HepG2 (cell line): ENCODE data around the gene NISCH. TPM values are rescaled to one million over a fixed set of nuclear protein-coding genes. Genes with fewer than 3 reads are reported as not detected.

ENCODE experiments used
- ATAC-seq: fragments of 200-7000 bp; cut with Tn5 transposase; 3 replicates; pipeline ENCODE4 v1.9.1; 2020; ENCODE audit warnings: mild to moderate bottlenecking, moderate library complexity
- BruUV-seq: library from RNA; stranded (reverse); fragments of 400-500 nt; replicated peaks from 2 replicates; lab custom pipeline; 2021; lab: Mats Ljungman, UMichigan
- CTCF ChIA-PET: fragments of 300-600 bp; formaldehyde crosslinking; extraction: SDS; loops from one replicate; lab custom pipeline; 2021; ENCODE audit warnings: low total read pairs, inconsistent platforms, low intra/inter-chr PET ratio; lab: Yijun Ruan, JAX
- POLR2A ChIA-PET: fragments of 350-600 bp; sonication (Branson Sonifier 250); formaldehyde crosslinking; loops from one replicate; lab custom pipeline; 2020; ENCODE audit warnings: antibody characterized with exemption, inconsistent platforms; lab: Yijun Ruan, JAX
- DNase-seq: peaks from one replicate; pipeline ENCODE4 v3.0.0-alpha.2; 2015; ENCODE audit warnings: low spot score
- FAIRE-seq: peaks from 3 replicates; lab custom pipeline; 2011; peaks lifted over from hg19 to GRCh38; lab: Jason Lieb, UNC
- H2AFZ ChIP-seq: one replicate; pipeline ENCODE4 v1.6.1; 2011; ENCODE audit warnings: low read length, inconsistent platforms
- H3K27ac ChIP-seq: fragments of 300-600 bp; 3 replicates; pipeline ENCODE4 v1.8.0; 2011; ENCODE audit warnings: mixed run types, mild to moderate bottlenecking, mixed read lengths, low read length, inconsistent platforms; ENCODE audit not compliant: insufficient read depth; ENCODE audit errors: extremely low read length
- H3K27me3 ChIP-seq, 2 experiments: fragments of 200-600 bp in 1 of 2; 2 replicates in 1 of 2; 3 replicates in 1 of 2; pipeline versions ENCODE4 v1.6.0 to v1.8.0; 2011; ENCODE audit warnings: low read length in 2 of 2, mild to moderate bottlenecking in 2 of 2, moderate library complexity in 2 of 2, inconsistent platforms in 1 of 2; ENCODE audit not compliant: insufficient read depth in 2 of 2, control insufficient read depth in 1 of 2
- H3K36me3 ChIP-seq, 2 experiments: fragments of 200-600 bp in 1 of 2; replicated peaks in 1 of 2; 2 replicates in 1 of 2; 3 replicates in 1 of 2; pipeline versions ENCODE4 v1.5.1 to v1.8.0; 2011; ENCODE audit warnings: low read length in 2 of 2, inconsistent platforms in 1 of 2; ENCODE audit not compliant: insufficient read depth in 2 of 2, control insufficient read depth in 1 of 2
- H3K4me1 ChIP-seq: 2 replicates; pipeline ENCODE4 v1.5.1; 2012; ENCODE audit warnings: low read length, inconsistent platforms; ENCODE audit not compliant: insufficient read depth
- H3K4me2 ChIP-seq: 2 replicates; pipeline ENCODE4 v1.6.0; 2011; ENCODE audit warnings: low read depth, low read length, inconsistent platforms
- H3K4me3 ChIP-seq, 3 experiments: fragments of 200-600 bp in 1 of 3; sonication (generic), shearing (Covaris generic) in 1 of 3; replicated peaks in 1 of 3; 2 replicates each; pipeline ENCODE4 v1.5.1; 2011 to 2016; ENCODE audit warnings: low read length in 3 of 3, inconsistent platforms in 2 of 3, low read depth in 2 of 3, mild to moderate bottlenecking in 2 of 3, control low read depth in 1 of 3, mixed read lengths in 1 of 3; ENCODE audit not compliant: insufficient read depth in 1 of 3
- H3K79me2 ChIP-seq: one replicate; pipeline ENCODE4 v1.6.1; 2011; ENCODE audit warnings: low read length, inconsistent platforms; ENCODE audit not compliant: insufficient read depth
- H3K9ac ChIP-seq: 2 replicates; pipeline ENCODE4 v1.6.0; 2011; ENCODE audit warnings: mild to moderate bottlenecking, low read depth, low read length, inconsistent platforms; ENCODE audit not compliant: insufficient read depth
- H3K9me3 ChIP-seq: 2 replicates; pipeline ENCODE4 v1.5.1; 2012; ENCODE audit warnings: mild to moderate bottlenecking, low read length
- H4K20me1 ChIP-seq: 2 replicates; pipeline ENCODE4 v1.6.0; 2011; ENCODE audit warnings: inconsistent platforms, mild to moderate bottlenecking, low read length, moderate library complexity; ENCODE audit not compliant: insufficient read depth
- GMEB1 ChIP-seq: sonication (generic); formaldehyde crosslinking; IDR thresholded peaks from 2 replicates; pipeline ENCODE4 v1.5.1; 2020; ENCODE audit warnings: missing genetic modification reagents, mild to moderate bottlenecking, borderline replicate concordance
- PHF21A ChIP-seq: sonication (generic); formaldehyde crosslinking; IDR thresholded peaks from 2 replicates; pipeline ENCODE4 v1.5.0; 2020; ENCODE audit warnings: mild to moderate bottlenecking, missing genetic modification reagents
- TFE3 ChIP-seq: IDR thresholded peaks from 2 replicates; pipeline ENCODE4 v1.6.1; 2016
- ZNF512 ChIP-seq: sonication (generic); formaldehyde crosslinking; IDR thresholded peaks from 2 replicates; pipeline ENCODE4 v1.4.0; 2020; ENCODE audit warnings: mild to moderate bottlenecking, missing genetic modification reagents
- ZNF546 ChIP-seq: sonication (generic); formaldehyde crosslinking; conservative IDR thresholded peaks from 2 replicates; pipeline ENCODE4 v1.8.1; 2023; ENCODE audit warnings: mild to moderate bottlenecking, missing genetic modification reagents
- ZNF878 ChIP-seq: sonication (generic); formaldehyde crosslinking; IDR thresholded peaks from 2 replicates; pipeline ENCODE4 v1.8.1; 2023; ENCODE audit warnings: mild to moderate bottlenecking, missing genetic modification reagents, moderate library complexity
- WGBS: methylation state at CpG from one replicate; pipeline ENCODE4 v1.1.6; 2017; ENCODE audit warnings: low lambda C conversion rate; 5-methylcytosine and 5-hydroxymethylcytosine counted together
- in situ Hi-C: cut with HindIII; loops from 2 replicates; pipeline ENCODE4 v1.10.0; 2017; ENCODE audit warnings: low pct_unique_long_range_greater_than_20kb; ENCODE audit not compliant: extremely low pct_ligation_motif_present
- intact Hi-C: fragments of 100-400 bp; cut with micrococcal nuclease; formaldehyde crosslinking; loops from one replicate; pipeline ENCODE4 v1.10.0; 2022; ENCODE audit not compliant: unreplicated experiment
- polyA plus RNA-seq, 8 experiments: library from polyadenylated mRNA; depleted of rRNA in 3 of 8; stranded (reverse) in 7 of 8; unstranded in 1 of 8; fragments of >200 nt; fragmentation: Illumina TruSeq in 4 of 8; extraction: Trizol in 4 of 8; gene quantifications; 2 replicates each; pipeline versions ENCODE4 v1.2.1 to v1.2.3, GENCODE V29; 2011 to 2016; ENCODE audit warnings: low read depth in 4 of 8, missing spikeins in 1 of 8, mixed read lengths in 1 of 8; ENCODE audit not compliant: insufficient read depth in 1 of 8
- total RNA-seq, 5 experiments: library from RNA; depleted of rRNA; stranded (reverse); fragments of >200 nt; fragmentation: Illumina TruSeq; extraction: Trizol; gene quantifications; 2 replicates each; pipeline ENCODE4 v1.2.3, GENCODE V29; 2016; ENCODE audit warnings: low read depth in 1 of 5

Gene NISCH
- total and polyA plus RNA-seq, 2 of the 13 experiments (the other 11 are each of a cell fraction or from before 2014, with no cell fraction given) = 27.0 to 47.6 TPM

GRCh38 chr3:52519445-52520140 lies 64.2 kb downstream of the NISCH start (continued):
- TF ChIP-seq GMEB1 (CRISPR knock-in tag) (no peak), ZNF546 (no peak)

- Histone ChIP-seq H3K9me3 (no peaks in the 10 kb centered on the region), H4K20me1 (no peaks in the 10 kb centered on the region), H2AFZ (no peak overlapping the region), H3K27me3 (peaks cover 9 to 31% of the 10 kb centered on the region in 2 experiments), H3K9ac (no peak overlapping the region), H3K27ac (no peak overlapping the region), H3K79me2 (no peaks in the 10 kb centered on the region), H3K4me2 (no peak overlapping the region), H3K4me3 (no peak overlapping the region), H3K4me1 (peaks cover 18% of the 10 kb centered on the region), H3K36me3 (peaks cover 6 to 12% of the 10 kb centered on the region in 2 experiments; a peak in 4 of 5 replicates)
- no peak for ATAC-seq
- WGBS = 51% methylated on average over 7 of the region's 14 CpGs
- no peak for FAIRE-seq
- TF ChIP-seq ZNF878 (CRISPR knock-in tag) = no peak
- no peak for TF ChIP-seq PHF21A (CRISPR knock-in tag)
- no peak for TF ChIP-seq TFE3 (CRISPR knock-in tag)
- TF ChIP-seq ZNF512 = no peak
- ChIA-PET POLR2A (no interaction called here), CTCF (no interaction called here)
- no TSS peak for BruUV-seq
- intact Hi-C loops (no loop called here), in situ Hi-C loops (no loop called here)
- no peak for DNase-seq
Measured at GRCh38 chr3:52520141-52520667, 64.8 kb downstream of the NISCH start.
